Parietal lobe (tissue), 2 donors: ENCODE data around the gene THAP12. TPM values are rescaled to one million over a fixed set of nuclear protein-coding genes. Genes with fewer than 3 reads are reported as not detected.

Experiments
- small RNA-seq: library from RNA; depleted of rRNA; stranded (forward); fragments of <200 nt; gene quantifications from one replicate; pipeline ENCODE3, GENCODE V24; 2014; ENCODE audit warnings: low replicate concordance
- total RNA-seq: library from RNA; depleted of rRNA; stranded (reverse); fragments of >200 nt; gene quantifications from one replicate; pipeline ENCODE4 v1.2.3, GENCODE V29; 2014

Gene THAP12
- total RNA-seq = 68.2 TPM

GRCh38 chr11:76380977-76381719 lies at the start of gene THAP12, which contains the start of gene GVQW3:
Gene THAP12, minus strand, starts transcription at chr11:76381132. Its CDS starts 296 bp downstream, at chr11:76380836.
Gene GVQW3, plus strand, starts transcription at chr11:76381323. Its CDS starts 506 bp downstream, at chr11:76381829.

Small RNAs within 50 kb of the gene (small RNA-seq; reads per million reads assigned to genes)
- gene RF00019 = not detected

Other genes starting within 250 kb of the THAP12 start
- gene WNT11, start 174.6 kb downstream of the THAP12 start, total RNA-seq = 6.6 TPM
- 31.6 TPM for gene GVQW3, start 191 bp upstream of the THAP12 start, total RNA-seq
- 91.4 TPM for gene EMSY, start 63.9 kb upstream of the THAP12 start, total RNA-seq